HG03565 (cell line): ENCODE results near the gene HDLBP.
A peak's percentile ranks its signal among the peaks of the same experiment; 100 is the strongest.
"Not testable (repeated sequence)": the region's sequence is repeated elsewhere in the genome, so short reads cannot be mapped to it uniquely, and the experiment has no call there.

Source experiments
- ATAC-seq: cut with Tn5 transposase; IDR thresholded peaks from one replicate; pipeline ENCODE4 v1.9.1; 2021; ENCODE audit warnings: mild to moderate bottlenecking, moderate library complexity; ENCODE audit not compliant: unreplicated experiment

HDLBP gene

GRCh38 chr2:241330616-241330981 is 15.1 kb upstream of the HDLBP start:
- ATAC-seq = no peak

DNA sequence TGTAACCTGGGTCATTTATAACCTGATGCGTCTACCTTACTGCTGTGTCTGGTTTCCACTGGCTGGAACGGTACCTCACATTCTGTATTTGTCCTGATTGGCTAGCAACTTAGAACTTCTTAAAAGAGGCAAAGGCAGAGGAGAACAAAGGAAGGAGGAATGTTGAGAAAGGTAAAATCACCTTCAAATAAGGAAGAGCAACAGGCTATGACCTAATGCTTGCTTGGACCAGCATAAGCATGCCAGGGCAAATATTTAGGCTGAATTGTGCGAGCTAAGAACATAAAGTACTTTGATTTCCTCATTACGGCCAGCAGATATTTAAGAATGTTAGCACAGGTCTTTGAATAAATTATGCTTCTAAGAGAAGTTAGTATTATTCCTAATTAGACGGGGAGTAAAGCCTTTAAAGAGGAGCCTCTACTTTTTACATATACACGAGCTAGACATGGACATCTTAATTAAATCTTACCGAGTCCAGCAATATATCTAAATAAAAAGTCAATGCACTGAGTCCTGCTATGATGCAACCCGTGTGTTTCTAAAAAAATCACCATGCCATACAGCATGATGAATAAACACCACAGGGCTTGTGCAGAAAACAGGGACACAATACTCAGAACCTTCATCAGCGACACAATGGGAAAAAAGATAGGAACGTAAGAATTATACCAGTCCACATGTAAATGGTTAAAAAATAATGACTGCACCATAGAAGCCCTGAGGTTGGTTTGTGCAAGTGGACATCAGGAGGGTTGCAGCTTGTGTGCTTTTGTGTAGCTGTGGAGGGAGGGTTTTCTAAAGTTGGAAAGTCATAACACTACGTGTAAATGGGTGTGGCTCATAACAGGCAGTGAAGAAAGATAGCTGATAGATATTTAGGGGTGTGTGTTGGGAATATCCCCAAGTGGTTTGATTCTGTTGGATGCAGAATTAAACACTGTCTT is 14.5 kb upstream of the HDLBP start:
- ATAC-seq = no peak

DNA sequence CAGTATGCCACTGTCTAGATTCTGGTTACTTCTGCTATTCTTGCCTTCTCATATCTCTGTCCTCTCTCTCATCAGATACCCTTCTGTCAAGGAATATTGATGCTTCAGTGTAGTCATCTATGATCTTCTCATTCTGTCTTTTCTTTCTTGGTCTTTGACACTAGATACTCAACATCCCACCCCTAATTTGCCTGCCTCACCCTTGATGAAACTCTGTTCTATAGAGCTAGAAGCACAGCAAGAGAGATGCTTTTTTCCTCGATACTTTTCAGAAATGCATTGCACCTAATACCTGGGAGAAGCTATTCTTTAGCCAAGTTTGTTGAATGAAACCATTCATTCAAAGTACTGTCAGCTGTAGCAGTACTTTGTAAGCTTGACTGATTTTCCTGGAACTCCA is 9.8 kb upstream of the HDLBP start:
- ATAC-seq = no peak

GRCh38 chr2:241324775-241325174 is 9.3 kb upstream of the HDLBP start:
- ATAC-seq = no peak

GRCh38 chr2:241323778-241324177 is 8.3 kb upstream of the HDLBP start:
- ATAC-seq = no peak

- ATAC-seq = no peak
Observed at GRCh38 chr2:241321886-241322285, 6.4 kb upstream of the HDLBP start.

- ATAC-seq = no peak
Observed at GRCh38 chr2:241321033-241321432, 5.6 kb upstream of the HDLBP start.

DNA sequence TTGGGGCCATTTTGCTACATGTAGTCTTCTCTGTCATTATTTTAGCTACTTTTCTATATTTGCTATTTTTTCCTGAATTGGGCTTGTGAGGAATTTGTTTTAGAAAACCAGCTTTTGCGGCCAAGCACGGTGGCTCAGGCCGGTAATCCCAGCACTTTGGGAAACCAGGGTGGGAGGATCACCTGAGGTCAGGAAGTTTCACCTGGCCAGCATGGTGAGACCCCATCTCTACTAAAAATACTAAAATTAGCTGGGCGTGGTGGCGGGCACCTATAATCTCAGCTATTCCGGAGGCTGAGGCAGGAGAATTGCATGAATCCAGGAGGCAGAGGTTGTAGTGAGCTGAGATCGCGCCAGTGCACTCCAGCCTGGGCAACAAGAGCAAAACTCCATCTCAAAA is 4.9 kb upstream of the HDLBP start:
- no peak for ATAC-seq

- ATAC-seq = not testable (repeated sequence)
Observed at GRCh38 chr2:241318830-241319229, 3.4 kb upstream of the HDLBP start.

GRCh38 chr2:241317391-241317790 is 1.9 kb upstream of the HDLBP start:
- ATAC-seq = no peak

- ATAC-seq = no peak
Observed at GRCh38 chr2:241316825-241317224, 1.4 kb upstream of the HDLBP start.

- ATAC-seq = peak; percentile 21
Observed at GRCh38 chr2:241315879-241316631, 583 bp upstream of the HDLBP start, which contains the start of gene SEPTIN2. SEPTIN2 (plus strand) TSS chr2:241315925; CDS start chr2:241324233, 8,308 bp downstream.

GRCh38 chr2:241314226-241315092 is 1.0 kb downstream of the HDLBP start:
- ATAC-seq = no peak

DNA sequence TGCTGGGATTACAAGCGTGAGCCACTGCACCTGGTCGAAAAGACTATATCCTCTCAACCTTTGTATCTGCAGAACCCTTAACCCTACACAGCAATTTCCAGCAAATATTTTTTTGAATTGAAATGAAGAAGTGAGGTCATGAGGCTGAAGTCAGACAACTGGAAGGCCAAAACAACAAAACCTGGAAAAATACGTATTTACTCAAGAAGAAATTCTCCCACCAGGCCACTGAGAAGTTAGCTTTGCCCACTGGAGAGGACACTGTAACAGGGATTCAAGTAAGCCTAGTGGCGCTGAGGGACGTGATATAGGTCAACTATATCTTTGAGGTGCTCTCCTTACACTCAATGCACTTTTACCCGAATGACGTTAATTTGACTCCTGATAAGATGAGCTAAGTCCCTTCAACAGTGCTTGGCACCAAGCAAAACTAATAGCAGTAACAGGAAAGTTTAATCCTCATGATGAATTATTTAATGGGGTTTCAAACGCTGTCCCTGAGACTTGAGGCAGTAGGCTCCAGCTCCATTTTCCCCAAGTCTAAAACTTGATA is 1.9 kb downstream of the HDLBP start:
- no peak for ATAC-seq

DNA sequence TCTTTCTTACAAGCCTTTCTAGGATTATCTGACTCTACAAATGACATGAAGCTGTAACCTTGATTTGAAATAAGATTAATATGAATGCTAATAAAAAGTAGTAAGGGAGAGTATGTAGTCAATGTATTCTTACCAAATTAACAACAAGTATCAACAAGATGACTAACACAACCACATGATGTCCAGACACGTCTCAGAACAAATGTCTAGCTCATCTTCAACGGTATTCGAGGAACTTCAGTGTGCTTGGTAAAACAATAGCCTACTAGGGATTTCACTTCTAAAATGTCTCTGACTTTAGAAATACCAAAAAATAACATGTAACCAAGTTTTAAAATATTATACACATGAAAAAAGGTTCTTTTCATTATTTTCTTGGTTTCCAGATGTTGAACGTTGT is 3.4 kb downstream of the HDLBP start:
- ATAC-seq = no peak

DNA sequence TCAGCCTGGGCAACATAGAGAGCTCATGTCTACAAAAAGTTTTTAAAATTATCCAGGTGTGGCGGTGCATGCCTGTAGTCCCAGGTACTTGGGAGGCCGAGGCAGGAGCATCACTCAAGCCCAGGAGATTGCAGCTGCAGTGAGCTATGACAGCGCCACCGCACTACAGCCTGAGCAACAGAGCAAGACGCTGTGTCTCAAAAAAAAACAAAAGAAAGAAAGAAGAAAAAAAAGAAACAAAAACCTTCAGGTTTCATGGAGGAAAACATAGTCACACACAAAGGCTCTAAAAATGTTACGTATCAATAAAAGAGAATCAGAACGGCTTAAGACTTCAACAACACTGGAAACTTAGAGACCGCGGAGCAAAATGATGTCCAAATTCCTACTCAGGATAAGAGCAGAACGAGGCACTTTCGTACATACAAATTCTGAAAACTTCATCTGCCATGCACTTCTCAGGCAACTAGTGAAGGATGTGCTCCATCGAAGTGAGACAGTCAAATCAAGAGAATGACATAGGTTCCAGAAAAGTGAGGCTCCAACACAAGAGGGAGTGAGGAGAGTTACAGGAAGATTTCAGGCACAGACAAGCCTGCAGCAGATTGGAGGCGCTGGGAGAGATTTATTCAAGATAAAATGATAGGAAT is 4.4 kb downstream of the HDLBP start:
- ATAC-seq = no peak

DNA sequence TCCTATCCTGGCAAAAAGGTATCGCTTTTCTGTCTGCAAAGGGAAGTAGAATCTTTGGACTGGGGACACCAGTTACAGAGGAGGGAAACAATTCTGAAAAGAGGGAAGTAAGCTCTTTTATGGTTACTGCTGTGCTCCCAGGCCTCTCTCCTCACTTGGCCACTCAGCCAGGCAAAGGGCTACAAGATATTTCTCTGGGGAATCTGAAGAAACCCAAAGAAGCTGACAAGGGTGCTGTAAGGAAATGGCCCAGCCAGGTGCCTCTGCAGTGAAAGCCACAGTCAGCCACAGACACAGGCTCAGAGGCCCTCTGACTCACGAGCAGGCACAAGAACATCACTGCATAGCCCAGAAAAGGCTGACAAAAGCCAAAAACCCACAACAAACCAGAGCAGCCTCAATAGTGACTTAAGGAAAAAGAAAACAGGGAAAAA is 5.8 kb downstream of the HDLBP start:
- ATAC-seq = peak; percentile 40

- ATAC-seq = no peak
Observed at GRCh38 chr2:241308832-241309500, 6.5 kb downstream of the HDLBP start.

DNA sequence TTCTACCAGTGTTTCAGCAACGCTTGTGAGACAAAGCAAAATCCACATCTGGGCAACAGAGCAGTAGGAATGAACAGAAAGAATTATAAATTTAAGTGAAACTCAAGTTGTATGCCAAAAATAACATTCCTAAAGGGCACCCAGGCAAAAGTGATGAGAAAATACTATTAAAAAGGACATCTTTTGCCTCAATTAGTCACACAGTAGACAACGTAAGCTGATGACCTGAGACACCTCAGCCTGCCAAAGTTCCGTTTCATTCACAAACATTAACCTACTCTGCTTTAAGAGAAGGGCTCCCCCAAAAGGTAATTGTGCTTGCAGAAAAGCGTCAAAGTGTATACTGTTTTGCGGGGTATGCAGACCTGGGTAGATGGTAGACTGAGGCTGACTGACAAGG is 7.2 kb downstream of the HDLBP start:
- no peak for ATAC-seq

DNA sequence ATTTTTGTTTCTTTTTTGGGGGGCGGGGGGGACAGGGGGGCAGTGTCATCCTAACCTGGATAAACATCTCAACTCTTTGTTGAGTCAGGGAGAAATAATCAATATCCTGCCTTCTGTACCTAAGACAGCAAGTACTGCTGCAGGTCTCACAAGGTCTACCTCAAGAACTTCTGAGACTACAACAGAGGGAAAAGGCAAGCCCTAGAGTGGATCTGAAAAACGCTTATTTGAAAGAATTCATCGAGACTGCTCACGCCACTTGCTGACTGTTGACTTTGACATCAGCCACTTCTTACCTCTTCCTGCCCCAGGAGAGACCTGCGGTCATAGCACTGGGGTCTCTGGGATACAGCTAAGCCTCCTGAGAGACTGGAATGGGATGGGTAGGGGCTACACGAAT is 8.4 kb downstream of the HDLBP start:
- ATAC-seq = no peak
